ENCODE data around the gene ANKS1B. TPM values are rescaled to one million over a fixed set of nuclear protein-coding genes. Genes with fewer than 3 reads are reported as not detected.

Gene ANKS1B
- total RNA-seq (2022), result 0.61 and 1.1 TPM in 2 replicates
- Bru-seq, nascent RNA, result percentile 21 among the genes with signal in this experiment
- percentile 28 among the genes with signal in this experiment for BruChase-seq, experiment 1, labeled RNA remaining after a 2-hour chase
- BruChase-seq, experiment 2, labeled RNA remaining after a 6-hour chase, result percentile 23 among the genes with signal in this experiment
- long read RNA-seq, result 0 reads

- no TSS peak for BruUV-seq (replicated peaks)
- H3K4me3 ChIP-seq (ENCODE audit: low read depth, low read length), result peak within 1 kb of the TSS; percentile 45
- intact Hi-C loops (cut with micrococcal nuclease; ENCODE audit: unreplicated experiment), result loop anchor here (5.0 kb wide), 1 partner anchor 172 kb away; no protein-coding TSS in a partner anchor
- Mint-ChIP-seq H3K9me3 (ENCODE audit: unreplicated experiment) (no peaks in the 10 kb centered on the region), H3K27ac (ENCODE audit: unreplicated experiment) (no peak within 1 kb of the TSS), H3K4me3 (ENCODE audit: unreplicated experiment) (peak within 1 kb of the TSS; percentile 85), H3K36me3 (ENCODE audit: insufficient read depth, unreplicated experiment) (no peaks in the 10 kb centered on the region), H3K27me3 (ENCODE audit: insufficient read depth, unreplicated experiment) (peaks cover 14% of the 10 kb centered on the region), H3K4me1 (ENCODE audit: low read depth, unreplicated experiment) (peaks cover 7% of the 10 kb centered on the region)
- no peaks in the 10 kb centered on the region for H3K9me3 ChIP-seq
- 0 out of 2 replicates have a peak, but pooled peaks cover 6% of the 10 kb centered on the region for H3K4me1 ChIP-seq
- H3K36me3 ChIP-seq (ENCODE audit: control insufficient read depth, insufficient read depth, low read length), result no peaks in the 10 kb centered on the region
- peaks cover 2% of the 10 kb centered on the region; the same call in 1 of the 2 replicates for H3K27me3 ChIP-seq (replicated peaks; ENCODE audit: control insufficient read depth, insufficient read depth, low read length)
- ChIA-PET POLR2A (no interaction called here), CTCF (interaction anchor here (0.6 kb wide), 1 partner anchor 924 kb away, joined by 6 read pairs; no protein-coding TSS in a partner anchor)
- TF ChIP-seq CTCF (IDR thresholded peaks at IDR 0.05; ENCODE audit: insufficient read depth in 1 of 2, low read depth in 1 of 2, low read length in 1 of 2, severe bottlenecking in 1 of 2, unreplicated experiment in 1 of 2), result no peak
- DNase-seq, result peak; percentile 62 to 74
Observed at GRCh38 chr12:99984271-99985128, at the start of gene ANKS1B. Gene ANKS1B (minus strand): TSS chr12:99984936. CDS start chr12:99984237, 699 bp downstream.

GRCh38 chr12:100031836-100032235, 47.1 kb upstream of the ANKS1B start:
- H3K4me1 ChIP-seq, result no peaks in the 10 kb centered on the region
- H3K4me3 Mint-ChIP-seq (ENCODE audit: unreplicated experiment), result no peak overlapping the region
- no peak for DNase-seq
- H3K9me3 Mint-ChIP-seq (ENCODE audit: unreplicated experiment), result no peaks in the 10 kb centered on the region
- H3K9me3 ChIP-seq, result no peaks in the 10 kb centered on the region
- H3K27me3 Mint-ChIP-seq (ENCODE audit: insufficient read depth, unreplicated experiment), result no peaks in the 10 kb centered on the region
- H3K27ac Mint-ChIP-seq (ENCODE audit: unreplicated experiment), result no peak overlapping the region
- no peak for TF ChIP-seq CTCF (IDR thresholded peaks at IDR 0.05; ENCODE audit: insufficient read depth in 1 of 2, low read depth in 1 of 2, low read length in 1 of 2, severe bottlenecking in 1 of 2, unreplicated experiment in 1 of 2)
- H3K4me3 ChIP-seq (ENCODE audit: low read depth, low read length), result no peak overlapping the region
- intact Hi-C loops (cut with micrococcal nuclease; ENCODE audit: unreplicated experiment), result no loop called here
- CTCF ChIA-PET, result no interaction called here
- H3K36me3 ChIP-seq (ENCODE audit: control insufficient read depth, insufficient read depth, low read length), result no peaks in the 10 kb centered on the region
- H3K4me1 Mint-ChIP-seq (ENCODE audit: low read depth, unreplicated experiment), result no peaks in the 10 kb centered on the region
- POLR2A ChIA-PET, result no interaction called here
- H3K27me3 ChIP-seq (replicated peaks; ENCODE audit: control insufficient read depth, insufficient read depth, low read length), result no peaks in the 10 kb centered on the region
- no TSS peak for BruUV-seq (replicated peaks)
- peaks cover 21% of the 10 kb centered on the region for H3K36me3 Mint-ChIP-seq (ENCODE audit: insufficient read depth, unreplicated experiment)

DNA sequence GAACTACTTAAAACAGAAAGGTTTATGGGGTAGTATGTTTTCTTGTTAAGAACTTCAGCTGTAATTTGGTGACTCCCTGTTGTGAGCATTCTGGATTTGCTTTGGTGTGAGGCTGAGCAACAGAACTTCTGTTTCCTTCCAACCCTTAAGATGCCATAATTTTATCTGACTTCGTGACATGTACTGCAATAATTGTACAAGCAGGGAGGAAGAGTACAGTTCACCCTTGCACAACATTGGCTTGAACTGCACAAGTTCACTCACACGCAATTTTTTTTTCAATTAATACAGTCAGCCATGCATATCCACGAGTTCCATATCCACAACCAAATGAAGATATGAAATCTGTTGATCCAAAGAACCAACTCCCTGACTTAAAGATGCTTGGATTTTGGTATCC, 42.9 kb upstream of the ANKS1B start:
- POLR2A ChIA-PET, result no interaction called here
- no peak overlapping the region for H3K27ac Mint-ChIP-seq (ENCODE audit: unreplicated experiment)
- H3K27me3 Mint-ChIP-seq (ENCODE audit: insufficient read depth, unreplicated experiment), result no peaks in the 10 kb centered on the region
- no peaks in the 10 kb centered on the region for H3K9me3 ChIP-seq
- no peaks in the 10 kb centered on the region for H3K4me1 ChIP-seq
- H3K9me3 Mint-ChIP-seq (ENCODE audit: unreplicated experiment), result no peaks in the 10 kb centered on the region
- CTCF ChIA-PET, result no interaction called here
- intact Hi-C loops (cut with micrococcal nuclease; ENCODE audit: unreplicated experiment), result loop anchor here (10.0 kb wide), 1 partner anchor 213 kb away; no protein-coding TSS in a partner anchor
- no peak for DNase-seq
- no peaks in the 10 kb centered on the region for H3K36me3 ChIP-seq (ENCODE audit: control insufficient read depth, insufficient read depth, low read length)
- peaks cover 10% of the 10 kb centered on the region for H3K36me3 Mint-ChIP-seq (ENCODE audit: insufficient read depth, unreplicated experiment)
- no peaks in the 10 kb centered on the region for H3K4me1 Mint-ChIP-seq (ENCODE audit: low read depth, unreplicated experiment)
- no peak overlapping the region for H3K4me3 ChIP-seq (ENCODE audit: low read depth, low read length)
- BruUV-seq (replicated peaks), result no TSS peak
- H3K27me3 ChIP-seq (replicated peaks; ENCODE audit: control insufficient read depth, insufficient read depth, low read length), result no peaks in the 10 kb centered on the region
- H3K4me3 Mint-ChIP-seq (ENCODE audit: unreplicated experiment), result no peak overlapping the region
- TF ChIP-seq CTCF (IDR thresholded peaks at IDR 0.05; ENCODE audit: insufficient read depth in 1 of 2, low read depth in 1 of 2, low read length in 1 of 2, severe bottlenecking in 1 of 2, unreplicated experiment in 1 of 2), result no peak

Data from Caco-2 (cell line).